ENCODE data around the gene CD3G.
"Not testable (repeated sequence)": the region's sequence is repeated elsewhere in the genome, so short reads cannot be mapped to it uniquely, and the experiment has no call there.

CD3G gene

DNA sequence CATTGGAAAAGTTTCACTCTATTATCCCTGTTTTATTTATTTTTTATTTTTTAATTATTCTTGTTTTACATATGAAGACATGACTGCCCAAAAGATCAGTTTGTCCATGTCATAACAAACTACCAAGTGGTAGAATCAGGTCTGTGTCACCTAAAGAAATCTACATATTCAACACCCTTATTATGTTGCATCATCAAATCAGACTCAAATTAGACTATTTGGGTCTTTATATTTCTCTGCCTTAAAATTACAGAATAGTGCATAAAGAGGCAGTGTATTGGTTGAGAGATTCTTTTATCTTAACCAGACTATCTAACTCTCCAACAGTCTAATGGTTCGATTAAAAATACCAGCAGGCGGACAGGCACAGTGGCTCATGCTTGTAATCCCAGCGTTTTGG is 38.8 kb downstream of the CD3G start:
- no peak for DNase-seq

DNA sequence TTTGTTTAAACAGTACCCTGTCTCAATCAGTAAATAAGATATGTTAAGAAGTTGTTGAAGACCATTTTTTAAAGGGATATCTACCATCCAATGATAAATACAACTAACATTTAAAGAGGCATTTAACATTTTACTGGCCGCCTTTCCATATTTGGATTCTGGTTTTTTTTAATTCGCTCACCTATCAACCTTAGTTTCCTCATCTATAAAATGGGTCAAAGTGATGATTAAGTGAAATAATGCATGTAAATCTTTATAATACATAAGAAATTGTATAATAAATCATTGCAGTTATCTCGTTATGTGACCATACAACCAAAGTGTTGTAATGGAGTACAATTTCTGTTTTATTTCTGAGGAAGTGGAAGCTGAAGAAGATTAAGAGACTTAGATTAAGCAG is 39.5 kb downstream of the CD3G start:
- no peak for DNase-seq

DNA sequence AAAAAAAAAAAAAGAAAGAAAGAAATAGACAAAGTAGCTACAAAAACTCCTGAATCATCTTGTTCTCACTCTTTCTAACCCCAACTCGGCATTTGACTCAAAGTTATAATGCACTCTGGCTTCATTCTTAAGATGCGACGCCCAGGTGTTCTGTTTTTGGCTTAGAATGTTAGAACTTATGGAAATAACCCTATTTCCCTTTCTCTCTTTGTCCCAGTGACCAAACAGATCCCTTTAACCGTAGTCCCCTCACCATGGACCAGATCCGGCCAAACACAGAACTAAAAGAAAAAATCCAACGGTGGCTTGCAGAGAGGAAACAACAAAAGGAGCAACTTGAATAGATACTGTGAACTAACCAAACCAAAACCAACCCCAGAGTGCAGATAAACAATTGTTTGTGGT is 52.0 kb downstream of the CD3G start:
- DNase-seq, result no peak

DNA sequence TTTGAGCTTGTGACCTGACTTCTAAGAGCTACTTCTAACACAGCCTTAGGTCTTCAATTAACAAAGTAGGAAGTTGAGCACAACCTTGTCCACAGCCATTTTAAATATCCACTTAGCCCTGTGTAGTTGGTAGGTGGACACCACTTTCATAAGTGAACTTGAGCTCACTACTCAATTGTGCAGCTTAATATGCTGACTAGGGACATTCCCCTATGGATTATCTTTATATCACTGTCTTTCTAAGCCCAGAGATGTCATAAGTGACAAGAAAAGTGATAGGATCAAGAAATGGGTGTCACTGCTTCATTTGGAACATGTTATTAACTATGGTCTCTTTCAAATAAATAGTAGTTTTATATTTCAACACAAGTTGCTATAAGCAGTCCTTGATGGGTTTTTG is 53.3 kb downstream of the CD3G start:
- DNase-seq, result no peak

DNA sequence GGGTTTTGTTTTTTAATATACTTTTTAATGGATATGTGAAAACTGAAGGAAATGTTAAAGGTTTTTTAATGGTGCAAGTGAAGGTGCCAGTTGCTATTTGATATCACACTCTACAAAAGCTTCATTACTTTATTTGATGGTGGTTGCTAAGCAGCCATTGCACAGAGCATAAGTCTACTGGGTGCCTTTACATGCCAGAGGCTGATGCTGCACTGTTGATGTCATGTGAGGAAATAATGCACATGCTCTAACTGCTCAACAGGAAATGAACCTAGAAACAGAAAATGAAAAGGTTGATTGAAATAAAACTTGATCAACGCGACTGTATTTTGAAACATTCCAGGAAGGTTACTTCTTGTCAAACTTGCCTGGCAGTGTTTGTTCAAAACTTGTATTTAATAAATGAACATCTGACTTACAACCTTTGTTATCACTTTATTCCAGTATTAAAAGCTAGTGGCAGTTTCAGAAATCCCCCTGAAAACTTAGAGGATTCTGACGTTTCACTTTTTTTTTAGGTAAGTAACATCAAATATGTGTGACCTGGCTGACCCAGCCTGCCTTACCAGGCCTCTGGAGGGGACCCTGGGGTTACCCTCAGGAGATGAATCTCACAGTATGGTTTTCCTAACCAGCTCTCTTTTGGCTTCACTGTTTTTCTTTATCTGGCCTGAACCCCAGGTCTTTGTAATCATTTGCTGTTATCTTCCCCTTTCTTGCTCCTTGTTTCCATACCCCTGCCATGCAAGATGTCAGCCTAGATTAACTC is 54.8 kb downstream of the CD3G start:
- peak; percentile 42 for DNase-seq

DNA sequence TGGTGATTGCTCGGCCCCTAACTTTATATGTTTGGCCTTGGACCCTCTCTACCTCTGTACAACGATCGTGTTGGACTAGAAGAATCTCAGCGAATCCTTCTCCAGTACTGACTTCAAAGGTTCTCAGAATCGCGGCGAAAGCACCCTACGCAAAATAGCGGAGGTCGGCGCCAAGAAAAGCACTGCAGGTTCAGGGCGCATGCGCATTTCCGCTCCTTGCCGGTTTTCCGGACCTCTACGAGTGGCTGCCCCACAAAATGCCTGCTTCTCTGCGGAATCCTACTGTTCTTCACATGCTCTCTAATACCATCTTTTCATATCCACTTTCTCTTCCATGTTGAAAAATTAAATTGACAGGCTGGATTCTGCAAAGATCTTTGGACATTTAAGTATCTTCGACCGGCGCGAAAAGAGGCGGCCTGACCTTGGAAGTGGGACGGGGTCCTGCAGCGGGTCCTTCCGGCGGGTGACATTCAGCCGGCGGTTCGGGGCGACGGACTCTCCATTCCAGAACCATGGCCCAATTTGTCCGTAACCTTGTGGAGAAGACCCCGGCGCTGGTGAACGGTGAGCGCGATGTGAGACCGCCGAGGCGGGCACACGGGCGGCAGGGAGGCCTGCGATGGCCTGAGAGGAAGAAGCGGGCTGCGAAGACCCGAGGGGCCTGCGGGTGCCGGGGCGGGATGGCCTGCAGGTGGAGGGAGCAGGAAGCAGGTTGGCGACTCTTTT is 57.2 kb downstream of the CD3G start, which contains the start of gene ATP5MG:
Gene ATP5MG, plus strand, starts transcription at position 456 of the 729 bp plus-strand sequence. Its CDS starts 60 bp downstream, at position 516.
- peak; percentile 95 for DNase-seq

DNA sequence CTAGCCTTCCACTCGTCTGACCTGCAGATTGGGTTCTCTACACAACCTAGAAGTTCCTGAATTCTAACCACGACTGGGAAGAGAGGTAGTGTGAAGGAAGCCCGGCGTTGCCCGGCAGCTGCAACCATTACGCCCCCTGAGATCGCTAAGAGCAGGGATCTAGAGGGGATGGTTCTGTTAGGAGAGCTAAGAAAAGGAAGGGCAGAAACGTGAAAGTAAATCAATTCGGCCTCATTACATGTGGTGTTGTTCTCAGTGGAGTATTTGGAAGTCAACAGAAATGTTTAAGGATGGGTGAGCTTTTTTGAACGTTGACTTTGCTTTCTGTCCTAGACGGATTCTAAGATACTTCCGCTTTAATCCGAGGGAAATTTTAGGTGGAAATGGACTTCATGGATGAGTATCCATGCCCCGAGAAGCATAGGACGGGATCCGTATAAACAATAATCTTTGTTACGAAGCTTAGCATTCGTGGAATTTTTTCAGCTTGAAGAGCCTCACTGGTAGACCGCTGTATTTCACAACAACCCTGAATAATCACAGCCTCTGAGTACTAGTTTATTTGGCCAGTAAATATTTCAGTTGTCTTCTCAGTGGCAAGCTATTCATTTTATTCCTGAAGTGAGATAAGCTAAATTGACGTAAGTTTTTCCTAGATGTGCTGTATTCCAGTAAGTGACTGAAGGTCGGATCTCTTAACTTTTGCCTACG is 57.9 kb downstream of the CD3G start:
- no peak for DNase-seq

DNA sequence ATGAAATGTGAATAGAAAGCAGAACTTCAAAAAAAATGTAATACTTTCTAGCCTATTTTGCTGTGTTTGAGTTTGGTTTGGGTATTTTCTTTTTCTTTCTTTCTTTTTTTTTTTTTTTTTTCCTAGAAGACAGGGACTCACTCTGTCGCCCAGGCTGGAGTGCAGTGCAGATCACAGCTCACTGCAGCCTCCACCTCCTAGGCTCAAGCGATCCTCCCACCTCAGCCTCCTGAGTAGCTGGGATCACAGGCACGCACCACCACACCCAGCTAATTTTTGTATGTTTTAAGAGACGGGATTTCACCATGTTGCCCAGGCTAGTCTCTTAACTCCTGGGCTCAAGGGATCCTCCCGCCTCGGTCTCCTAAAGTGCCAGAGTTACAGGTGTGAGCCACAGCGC is 58.5 kb downstream of the CD3G start:
- not testable (repeated sequence) for DNase-seq

Data from stimulated activated CD4-positive, alpha-beta T cell treated with anti-CD3 and anti-CD28 coated beads, Interleukin-15, amount 100 ng/mL, for 24 hours (primary cell).